ENCODE measurements around the gene SEC14L2. TPM values are rescaled to one million over a fixed set of nuclear protein-coding genes. Genes with fewer than 3 reads are reported as not detected.
"Not testable (repeated sequence)": the region's sequence is repeated elsewhere in the genome, so short reads cannot be mapped to it uniquely, and the experiment has no call there.

SEC14L2 gene
- polyA plus RNA-seq, 4 donors, result 4.3 to 8.1 (median 5.9) TPM

GRCh38 chr22:30402028-30402765, 5.4 kb downstream of the SEC14L2 start:
- no peak for DNase-seq (ENCODE audit: low read depth in 4 of 4, low spot score in 3 of 4)

- not testable (repeated sequence) for DNase-seq (ENCODE audit: low read depth in 4 of 4, low spot score in 3 of 4)
These were observed 5.9 kb downstream of the SEC14L2 start for GRCh38 chr22:30402766-30403104.

GRCh38 chr22:30404307-30404706, 7.5 kb downstream of the SEC14L2 start:
- DNase-seq (ENCODE audit: low read depth in 4 of 4, low spot score in 3 of 4), result no peak

- DNase-seq (ENCODE audit: low read depth in 4 of 4, low spot score in 3 of 4), result no peak
These were observed 8.9 kb downstream of the SEC14L2 start for GRCh38 chr22:30405731-30406130.

- DNase-seq (ENCODE audit: low read depth in 4 of 4, low spot score in 3 of 4), result no peak
These were observed 9.6 kb downstream of the SEC14L2 start for GRCh38 chr22:30406400-30406799.

- DNase-seq (ENCODE audit: low read depth in 4 of 4, low spot score in 3 of 4), result no peak
These were observed 11.7 kb downstream of the SEC14L2 start for GRCh38 chr22:30408388-30409102.

GRCh38 chr22:30411780-30412179, 15.0 kb downstream of the SEC14L2 start:
- no peak for DNase-seq (ENCODE audit: low read depth in 4 of 4, low spot score in 3 of 4)

- no peak for DNase-seq (ENCODE audit: low read depth in 4 of 4, low spot score in 3 of 4)
These were observed 16.2 kb downstream of the SEC14L2 start for GRCh38 chr22:30413001-30413400.

GRCh38 chr22:30413745-30414524, 17.1 kb downstream of the SEC14L2 start:
- DNase-seq (ENCODE audit: low read depth in 4 of 4, low spot score in 3 of 4), result no peak

GRCh38 chr22:30414525-30415047, 17.8 kb downstream of the SEC14L2 start:
- DNase-seq (ENCODE audit: low read depth in 4 of 4, low spot score in 3 of 4), result no peak

- no peak for DNase-seq (ENCODE audit: low read depth in 4 of 4, low spot score in 3 of 4)
These were observed 19.6 kb downstream of the SEC14L2 start for GRCh38 chr22:30416403-30416802.

GRCh38 chr22:30416837-30417236, 20.0 kb downstream of the SEC14L2 start:
- no peak for DNase-seq (ENCODE audit: low read depth in 4 of 4, low spot score in 3 of 4)

GRCh38 chr22:30420347-30421125, 23.7 kb downstream of the SEC14L2 start:
- no peak for DNase-seq (ENCODE audit: low read depth in 4 of 4, low spot score in 3 of 4)

GRCh38 chr22:30421695-30422480, 25.1 kb downstream of the SEC14L2 start:
- DNase-seq (ENCODE audit: low read depth in 4 of 4, low spot score in 3 of 4), result no peak

GRCh38 chr22:30422481-30423300, 25.9 kb downstream of the SEC14L2 start:
- DNase-seq (ENCODE audit: low read depth in 4 of 4, low spot score in 3 of 4), result no peak

- DNase-seq (ENCODE audit: low read depth in 4 of 4, low spot score in 3 of 4), result no peak
These were observed 26.6 kb downstream of the SEC14L2 start for GRCh38 chr22:30423301-30423958.

GRCh38 chr22:30423959-30424533, 27.2 kb downstream of the SEC14L2 start:
- DNase-seq (ENCODE audit: low read depth in 4 of 4, low spot score in 3 of 4), result peak; percentile 99 to 100 (median 100)

Data from left renal pelvis (tissue), 4 donors.